SK-N-SH (cell line): Measurements from ENCODE around the gene GLRX5. TPM values are rescaled to one million over a fixed set of nuclear protein-coding genes. Genes with fewer than 3 reads are reported as not detected.

Experiments
- CTCF ChIA-PET: fragments of 300-600, 350-600 bp; formaldehyde crosslinking; extraction: SDS; loops from one replicate; lab custom pipeline; 2021; lab: Yijun Ruan, JAX
- POLR2A ChIA-PET: fragments of 350-600 bp; sonication (Branson Sonifier 250); formaldehyde crosslinking; extraction: SDS; loops from one replicate; lab custom pipeline; 2020; ENCODE audit warnings: antibody characterized with exemption, inconsistent platforms; lab: Yijun Ruan, JAX
- DNase-seq: peaks from one replicate; pipeline ENCODE4 v3.0.0; 2012
- H2AFZ ChIP-seq: fragments of 200-600 bp; sonication (generic); 2 replicates; pipeline ENCODE4 v1.8.1; 2016; ENCODE audit warnings: antibody characterized with exemption, mild to moderate bottlenecking, low read depth
- H3F3A ChIP-seq: fragments of 200-600 bp; sonication (generic); replicated peaks from 2 replicates; pipeline ENCODE3; 2016; ENCODE audit warnings: antibody characterized with exemption, mild to moderate bottlenecking; ENCODE audit not compliant: insufficient read depth
- H3K27ac ChIP-seq, 2 experiments: fragments of 200-500 bp in 1 of 2; fragments of 200-600 bp in 1 of 2; sonication (Bioruptor generic) in 1 of 2; sonication (generic), shearing (Covaris generic) in 1 of 2; 2 replicates each; pipeline versions ENCODE4 v1.5.1 to v1.6.1; 2014 to 2016; ENCODE audit warnings: low read depth in 2 of 2, inconsistent platforms in 1 of 2, low read length in 1 of 2, mild to moderate bottlenecking in 1 of 2, mixed read lengths in 1 of 2
- H3K27me3 ChIP-seq: fragments of 200-600 bp; sonication (generic), shearing (Covaris generic); 2 replicates; pipeline ENCODE4 v1.6.1; 2016; ENCODE audit warnings: mixed run types; ENCODE audit not compliant: insufficient read depth
- H3K36me3 ChIP-seq, 2 experiments: fragments of 200-500 bp in 1 of 2; fragments of 200-600 bp in 1 of 2; sonication (Bioruptor generic) in 1 of 2; sonication (generic) in 1 of 2; replicated peaks in 1 of 2; 2 replicates each; pipeline versions ENCODE3 to v1.5.1; 2014 to 2016; ENCODE audit warnings: low read length in 1 of 2, mild to moderate bottlenecking in 1 of 2; ENCODE audit not compliant: insufficient read depth in 2 of 2, control insufficient read depth in 1 of 2
- H3K4me1 ChIP-seq, 2 experiments: fragments of 200-500 bp in 1 of 2; fragments of 200-600 bp in 1 of 2; sonication (Bioruptor generic) in 1 of 2; sonication (generic), shearing (Covaris generic) in 1 of 2; 2 replicates each; pipeline versions ENCODE4 v1.5.1 to v1.6.1; 2014 to 2016; ENCODE audit warnings: low read depth in 1 of 2, low read length in 1 of 2, mixed run types in 1 of 2; ENCODE audit not compliant: insufficient read depth in 2 of 2, control insufficient read depth in 1 of 2
- H3K4me2 ChIP-seq: fragments of 200-600 bp; sonication (generic), shearing (Covaris generic); 2 replicates; pipeline ENCODE4 v1.6.1; 2017; ENCODE audit warnings: mixed run types
- H3K4me3 ChIP-seq, 2 experiments: fragments of 200-500 bp in 1 of 2; fragments of 200-600 bp in 1 of 2; sonication (Bioruptor generic) in 1 of 2; sonication (generic), shearing (Covaris generic) in 1 of 2; 2 replicates each; pipeline versions ENCODE4 v1.5.1 to v1.8.1; 2014 to 2016; ENCODE audit warnings: low read depth in 2 of 2, inconsistent platforms in 1 of 2, low read length in 1 of 2, mild to moderate bottlenecking in 1 of 2, mixed read lengths in 1 of 2, moderate library complexity in 1 of 2
- H3K79me2 ChIP-seq: fragments of 200-600 bp; sonication (generic); 2 replicates; pipeline ENCODE4 v1.8.1; 2017; ENCODE audit warnings: mild to moderate bottlenecking; ENCODE audit not compliant: insufficient read depth
- H3K9ac ChIP-seq: fragments of 200-600 bp; sonication (generic); 2 replicates; pipeline ENCODE4 v1.6.1; 2017; ENCODE audit warnings: mixed run types
- H3K9me2 ChIP-seq: fragments of 200-600 bp; sonication (generic); 2 replicates; pipeline ENCODE4 v1.6.1; 2017; ENCODE audit warnings: mixed run types
- H3K9me3 ChIP-seq: fragments of 200-600 bp; sonication (generic); 2 replicates; pipeline ENCODE4 v1.6.1; 2017; ENCODE audit warnings: mixed run types, mild to moderate bottlenecking, moderate library complexity
- H4K20me1 ChIP-seq: fragments of 200-600 bp; sonication (generic); 2 replicates; pipeline ENCODE4 v1.6.1; 2017; ENCODE audit warnings: mild to moderate bottlenecking, mixed run types; ENCODE audit not compliant: insufficient read depth
- CTCF ChIP-seq: fragments of 200-600 bp; sonication (generic); IDR thresholded peaks from 2 replicates; pipeline ENCODE4 v1.6.1; 2017; ENCODE audit warnings: antibody characterized with exemption, mild to moderate bottlenecking, moderate library complexity
- ELF1 ChIP-seq: IDR thresholded peaks from 2 replicates; pipeline ENCODE4 v1.4.0; 2012
- EP300 ChIP-seq, 2 experiments: IDR thresholded peaks; 2 replicates each; pipeline versions ENCODE4 v1.4.0 to v1.6.1; 2012; ENCODE audit warnings: borderline replicate concordance in 1 of 2, low read depth in 1 of 2, low read length in 1 of 2
- IRF3 ChIP-seq: fragments of 150-350 bp; IDR thresholded peaks from 2 replicates; pipeline ENCODE4 v1.6.1; 2016; ENCODE audit warnings: mild to moderate bottlenecking, low read depth, low read length
- MAX ChIP-seq: IDR thresholded peaks from 2 replicates; pipeline ENCODE4 v1.4.0; 2012; ENCODE audit warnings: low read depth
- MEF2A ChIP-seq: IDR thresholded peaks from 2 replicates; pipeline ENCODE4 v1.4.0; 2012; ENCODE audit warnings: low read depth, borderline replicate concordance
- MXI1 ChIP-seq: IDR thresholded peaks from 2 replicates; pipeline ENCODE4 v1.6.1; 2012; ENCODE audit warnings: mild to moderate bottlenecking, low read depth, low read length, improper control_type of control experiment
- NFIC ChIP-seq: IDR thresholded peaks from 2 replicates; pipeline ENCODE4 v1.4.0; 2012; ENCODE audit warnings: borderline replicate concordance
- PBX3 ChIP-seq: IDR thresholded peaks from 2 replicates; pipeline ENCODE4; 2012
- POLR2AphosphoS5 ChIP-seq: IDR thresholded peaks from 2 replicates; pipeline ENCODE4 v1.6.1; 2012; ENCODE audit warnings: low read depth, low read length
- RAD21 ChIP-seq: IDR thresholded peaks from 2 replicates; pipeline ENCODE4 v1.6.1; 2012; ENCODE audit warnings: mild to moderate bottlenecking, low read length
- RCOR1 ChIP-seq: fragments of 150-350 bp; IDR thresholded peaks from 2 replicates; pipeline ENCODE4 v1.6.1; 2017; ENCODE audit warnings: antibody characterized with exemption, low read length
- RXRA ChIP-seq: IDR thresholded peaks from 2 replicates; pipeline ENCODE4 v1.4.0; 2012; ENCODE audit warnings: low read depth, mild to moderate bottlenecking, borderline replicate concordance
- SMC3 ChIP-seq: IDR thresholded peaks from 2 replicates; pipeline ENCODE4 v1.6.1; 2012; ENCODE audit warnings: low read depth, low read length, improper control_type of control experiment
- TAF1 ChIP-seq: IDR thresholded peaks from 2 replicates; pipeline ENCODE4 v1.6.1; 2012; ENCODE audit warnings: low read depth, mild to moderate bottlenecking, low read length, moderate library complexity, borderline replicate concordance
- TCF12 ChIP-seq: IDR thresholded peaks from 2 replicates; pipeline ENCODE4 v1.4.0; 2012
- ZBTB33 ChIP-seq: IDR thresholded peaks from 2 replicates; pipeline ENCODE4 v1.4.0; 2012; ENCODE audit warnings: low read depth, borderline replicate concordance
- WGBS: methylation state at CpG from one replicate; pipeline ENCODE4 v1.1.6; 2017; ENCODE audit warnings: low lambda C conversion rate; 5-methylcytosine and 5-hydroxymethylcytosine counted together
- polyA plus RNA-seq, 3 experiments: library from polyadenylated mRNA; depleted of rRNA; stranded (reverse); fragments of >200 nt; gene quantifications; 2 replicates each; pipeline ENCODE4 v1.2.3, GENCODE V29; 2012

Gene GLRX5
- polyA plus RNA-seq, 1 of the 3 experiments (the other 2 are of a cell fraction), result 29.1 TPM

- DNase-seq, result peak; percentile 87
- no peaks in the 10 kb centered on the region for H3K9me2 ChIP-seq
- POLR2A ChIA-PET, result interaction anchor here (0.6 kb wide), 1 partner anchor 16 kb away, joined by 3 read pairs; no protein-coding TSS in a partner anchor
- no peak overlapping the region for H3K4me2 ChIP-seq
- no peaks in the 10 kb centered on the region; a peak in 1 of 4 replicates for H3K4me1 ChIP-seq
- H3F3A ChIP-seq, result no peaks in the 10 kb centered on the region
- no peaks in the 10 kb centered on the region for H3K27me3 ChIP-seq
- no peaks in the 10 kb centered on the region for H3K36me3 ChIP-seq
- H3K4me3 ChIP-seq, result peak overlapping the region in 1 of 2 experiments; percentile 40; a peak in 1 of 4 replicates
- H4K20me1 ChIP-seq, result no peaks in the 10 kb centered on the region
- H3K9me3 ChIP-seq, result no peaks in the 10 kb centered on the region
- H3K9ac ChIP-seq, result no peak overlapping the region
- H3K27ac ChIP-seq, result no peak overlapping the region
- CTCF ChIA-PET, result interaction anchor here (0.5 to 14.3 kb wide), 29 partner anchors 8 to 540 kb away, joined by 3 to 295 read pairs (median 5); partner anchors contain the start of gene C14orf132
- H2AFZ ChIP-seq, result no peak overlapping the region
- peak; percentile 96 for TF ChIP-seq SMC3
- no peak for TF ChIP-seq RXRA
- TF ChIP-seq CTCF, result peak; percentile 98
- peak; percentile 97 for TF ChIP-seq RAD21
- TF ChIP-seq RCOR1, result peak; percentile 71
- no peak for TF ChIP-seq NFIC
- peak; percentile 82 for TF ChIP-seq MAX
- TF ChIP-seq POLR2AphosphoS5, result no peak
- peak; percentile 85 for TF ChIP-seq TCF12
- no peak for TF ChIP-seq TAF1
- no peak for TF ChIP-seq MEF2A
- TF ChIP-seq ZBTB33, result no peak
- TF ChIP-seq ELF1, result no peak
- no peak for TF ChIP-seq IRF3
- no peak for TF ChIP-seq EP300 (IDR thresholded peaks at IDR 0.05; ENCODE audit: borderline replicate concordance in 1 of 2, low read depth in 1 of 2, low read length in 1 of 2)
- TF ChIP-seq PBX3, result no peak
- TF ChIP-seq MXI1, result no peak
- H3K79me2 ChIP-seq, result no peaks in the 10 kb centered on the region
- 2% methylated on average over 14 of the region's 14 CpGs for WGBS
Measured at GRCh38 chr14:95561001-95561412, 26.2 kb downstream of the GLRX5 start.
